Keratinocyte (primary cell): ENCODE results near the gene CSNK1A1. TPM values are rescaled to one million over a fixed set of nuclear protein-coding genes. Genes with fewer than 3 reads are reported as not detected.

ENCODE experiments used
- DNase-seq: peaks from one replicate; pipeline ENCODE4 v3.0.0-alpha.2; 2011; ENCODE audit warnings: low read depth, missing footprints, low spot score
- FAIRE-seq: peaks from 2 replicates; lab custom pipeline; 2011; peaks lifted over from hg19 to GRCh38; lab: Jason Lieb, UNC
- H2AFZ ChIP-seq: 2 replicates; pipeline ENCODE4 v1.6.0; 2012; ENCODE audit warnings: low read length, control low read depth, inconsistent platforms; ENCODE audit not compliant: control insufficient read depth
- H3K27ac ChIP-seq: 2 replicates; pipeline ENCODE4 v1.5.1; 2011; ENCODE audit warnings: low read length; ENCODE audit not compliant: control insufficient read depth, insufficient read depth
- H3K27me3 ChIP-seq: 3 replicates; pipeline ENCODE4 v1.6.0; 2011; ENCODE audit warnings: low read length; ENCODE audit not compliant: control insufficient read depth, insufficient read depth; ENCODE audit errors: extremely low read depth
- H3K36me3 ChIP-seq, 2 experiments: 2 replicates in 1 of 2; 3 replicates in 1 of 2; pipeline ENCODE4 v1.5.1; 2011; ENCODE audit warnings: low read length in 2 of 2, mild to moderate bottlenecking in 1 of 2; ENCODE audit not compliant: control insufficient read depth in 2 of 2, insufficient read depth in 2 of 2; ENCODE audit errors: extremely low read depth in 1 of 2
- H3K4me1 ChIP-seq: 3 replicates; pipeline ENCODE4 v1.5.1; 2011; ENCODE audit warnings: low read length; ENCODE audit not compliant: control insufficient read depth, insufficient read depth; ENCODE audit errors: extremely low read depth
- H3K4me2 ChIP-seq: 3 replicates; pipeline ENCODE4 v1.6.0; 2011; ENCODE audit warnings: low read depth, low read length; ENCODE audit not compliant: control insufficient read depth, insufficient read depth; ENCODE audit errors: extremely low read depth
- H3K4me3 ChIP-seq, 3 experiments: fragments of 200-600 bp in 1 of 3; sonication (generic) in 1 of 3; 2 replicates in 2 of 3; 3 replicates in 1 of 3; pipeline ENCODE4 v1.5.1; 2011 to 2016; ENCODE audit warnings: low read length in 3 of 3, mild to moderate bottlenecking in 3 of 3, control low read depth in 2 of 3, inconsistent platforms in 1 of 3, low read depth in 1 of 3, mixed read lengths in 1 of 3, mixed run types in 1 of 3, moderate library complexity in 1 of 3; ENCODE audit not compliant: control insufficient read depth in 2 of 3, insufficient read depth in 2 of 3; ENCODE audit errors: extremely low read depth in 1 of 3
- H3K79me2 ChIP-seq: 2 replicates; pipeline ENCODE4 v1.6.0; 2012; ENCODE audit warnings: low read length; ENCODE audit not compliant: control insufficient read depth, insufficient read depth
- H3K9ac ChIP-seq: 3 replicates; pipeline ENCODE4 v1.6.0; 2011; ENCODE audit warnings: low read length; ENCODE audit not compliant: control insufficient read depth, insufficient read depth; ENCODE audit errors: extremely low read depth
- H3K9me1 ChIP-seq: 3 replicates; pipeline ENCODE4 v1.6.0; 2011; ENCODE audit warnings: low read length; ENCODE audit not compliant: control insufficient read depth, insufficient read depth; ENCODE audit errors: extremely low read depth
- H3K9me3 ChIP-seq: 2 replicates; pipeline ENCODE4 v1.5.1; 2012; ENCODE audit warnings: low read depth, low read length; ENCODE audit not compliant: control insufficient read depth
- H4K20me1 ChIP-seq: 3 replicates; pipeline ENCODE4 v1.6.0; 2011; ENCODE audit warnings: low read length; ENCODE audit not compliant: control insufficient read depth, insufficient read depth; ENCODE audit errors: extremely low read depth
- CTCF ChIP-seq, 3 experiments: IDR thresholded peaks in 1 of 3; conservative IDR thresholded peaks in 1 of 3; optimal IDR thresholded peaks in 1 of 3; 2 replicates in 2 of 3; 3 replicates in 1 of 3; pipeline versions ENCODE3 to v1.5.1; 2011; ENCODE audit warnings: low read length in 3 of 3, mild to moderate bottlenecking in 3 of 3, moderate library complexity in 2 of 3, control low read depth in 1 of 3, inconsistent platforms in 1 of 3; ENCODE audit not compliant: insufficient read depth in 2 of 3; ENCODE audit errors: extremely low read depth in 1 of 3
- EZH2 ChIP-seq: IDR thresholded peaks from one replicate; pipeline ENCODE4 v1.6.1; 2012; ENCODE audit warnings: inconsistent platforms, mild to moderate bottlenecking, low read length, moderate library complexity
- dilution Hi-C: fragments of 300-500 bp; cut with MboI; formaldehyde crosslinking; loops from one replicate; pipeline ENCODE4 v1.7.0; 2020; ENCODE audit warnings: low sequenced_read_pairs; ENCODE audit not compliant: extremely low pct_ligation_motif_present
- polyA plus RNA-seq, 5 experiments: library from polyadenylated mRNA; depleted of rRNA in 3 of 5; stranded (reverse) in 3 of 5; stranded (forward) in 1 of 5; unstranded in 1 of 5; fragments of >200 nt; gene quantifications; 1 replicate in 1 of 5; 2 replicates in 3 of 5; 3 replicates in 1 of 5; pipeline versions ENCODE4 v1.2.1 to v1.2.3, GENCODE V29; 2011 to 2012; ENCODE audit warnings: missing spikeins in 2 of 5, low read depth in 1 of 5, low replicate concordance in 1 of 5

The CSNK1A1 gene
- polyA plus RNA-seq, 1 donor (not counting 4 experiments of a cell fraction or from before 2014, with no cell fraction given): 289 TPM

- Histone ChIP-seq H3K79me2 (no peaks in the 10 kb centered on the region), H3K9me3 (no peaks in the 10 kb centered on the region), H3K27ac (no peak overlapping the region), H3K27me3 (no peaks in the 10 kb centered on the region), H3K4me2 (no peak overlapping the region), H3K4me3 (no peak overlapping the region), H3K9me1 (no peaks in the 10 kb centered on the region), H4K20me1 (no peaks in the 10 kb centered on the region), H3K4me1 (peaks cover 2% of the 10 kb centered on the region), H3K36me3 (no peaks in the 10 kb centered on the region), H2AFZ (no peak overlapping the region), H3K9ac (no peak overlapping the region)
- dilution Hi-C loops: no loop called here
- DNase-seq (no peak), FAIRE-seq (no peak)
- no peak for TF ChIP-seq EZH2
- TF ChIP-seq CTCF (optimal IDR thresholded peaks at IDR 0.05 in 1 of 3, IDR thresholded peaks at IDR 0.05 in 1 of 3, conservative IDR thresholded peaks at IDR 0.05 in 1 of 3; ENCODE audit: extremely low read depth in 1 of 3, insufficient read depth in 2 of 3, low read length in 3 of 3): no peak
Measured at GRCh38 chr5:149588936-149589335, 37.7 kb upstream of the CSNK1A1 start.

GRCh38 chr5:149586708-149587318 is 35.6 kb upstream of the CSNK1A1 start:
- Histone ChIP-seq H3K9me3 (no peaks in the 10 kb centered on the region), H3K36me3 (no peaks in the 10 kb centered on the region), H3K9me1 (no peaks in the 10 kb centered on the region), H3K79me2 (no peaks in the 10 kb centered on the region), H3K27me3 (no peaks in the 10 kb centered on the region), H4K20me1 (no peaks in the 10 kb centered on the region), H3K4me2 (no peak overlapping the region), H3K4me3 (no peak overlapping the region), H3K27ac (no peak overlapping the region), H3K9ac (no peak overlapping the region), H2AFZ (no peak overlapping the region), H3K4me1 (peaks cover 14% of the 10 kb centered on the region)
- no peak for DNase-seq
- FAIRE-seq: no peak
- TF ChIP-seq CTCF (optimal IDR thresholded peaks at IDR 0.05 in 1 of 3, IDR thresholded peaks at IDR 0.05 in 1 of 3, conservative IDR thresholded peaks at IDR 0.05 in 1 of 3; ENCODE audit: extremely low read depth in 1 of 3, insufficient read depth in 2 of 3, low read length in 3 of 3): no peak
- TF ChIP-seq EZH2: no peak
- dilution Hi-C loops: no loop called here
